Lower lobe of right lung (tissue), 2 donors: ENCODE measurements around the gene PIGU. TPM values are rescaled to one million over a fixed set of nuclear protein-coding genes. Genes with fewer than 3 reads are reported as not detected.
"Not testable (repeated sequence)": the region's sequence is repeated elsewhere in the genome, so short reads cannot be mapped to it uniquely, and the experiment has no call there.

ENCODE experiments used
- ATAC-seq, 2 donors: fragments of 200-7000 bp; cut with Tn5 transposase; one replicate each; pipeline ENCODE4 v1.9.1; 2020 to 2022; ENCODE audit warnings: mild to moderate bottlenecking in 2 of 2, moderate library complexity in 2 of 2
- DNase-seq: peaks from one replicate; pipeline ENCODE4 v3.0.0-alpha.2; 2020
- H3K27ac ChIP-seq: fragments of 200-600 bp; one replicate; pipeline ENCODE4 v1.8.0; 2022
- H3K27me3 ChIP-seq: fragments of 200-600 bp; one replicate; pipeline ENCODE4 v1.8.0; 2022; ENCODE audit warnings: low read depth
- H3K36me3 ChIP-seq: fragments of 200-600 bp; one replicate; pipeline ENCODE4 v1.8.0; 2022; ENCODE audit warnings: mild to moderate bottlenecking
- H3K4me1 ChIP-seq: fragments of 200-600 bp; one replicate; pipeline ENCODE4 v1.8.0; 2022
- H3K4me3 ChIP-seq: fragments of 200-600 bp; one replicate; pipeline ENCODE4 v1.8.0; 2022; ENCODE audit warnings: mild to moderate bottlenecking
- H3K9me3 ChIP-seq: fragments of 200-600 bp; one replicate; pipeline ENCODE4 v1.8.0; 2022
- CTCF ChIP-seq: fragments of 200-600 bp; IDR thresholded peaks from one replicate; pipeline ENCODE4 v1.8.0; 2022; ENCODE audit warnings: antibody characterized with exemption, mild to moderate bottlenecking
- intact Hi-C: fragments of 100-400 bp; cut with DNase I; formaldehyde crosslinking; loops from one replicate; pipeline ENCODE4 v1.11.0; 2022
- total RNA-seq: library from RNA; stranded (reverse); fragmentation: NEBNext Ultra II Directional; extraction: Animal tissue kit (Norgen Biotek cat#: 25700); gene quantifications from one replicate; pipeline ENCODE4 v1.2.1, GENCODE V29; 2021
- donor health status: DM: no; HTN: yes; CAD: no; lungs with severe emphysema.

PIGU gene
- total RNA-seq, 1 donor from 2014 or later = 13.8 TPM

GRCh38 chr20:34525342-34525708 is 151.6 kb downstream of the PIGU start:
- no peaks in the 10 kb centered on the region for H3K9me3 ChIP-seq
- intact Hi-C loops = no loop called here
- DNase-seq (no peak), ATAC-seq (no peak)
- H3K27me3 ChIP-seq = no peaks in the 10 kb centered on the region
- no peak for TF ChIP-seq CTCF
- H3K27ac ChIP-seq = peak overlapping the region; percentile 64
- H3K4me3 ChIP-seq = no peak overlapping the region
- peaks cover 75% of the 10 kb centered on the region for H3K4me1 ChIP-seq
- H3K36me3 ChIP-seq = peaks cover 60% of the 10 kb centered on the region

GRCh38 chr20:34524426-34524825 is 152.5 kb downstream of the PIGU start:
- DNase-seq = no peak
- Histone ChIP-seq H3K4me1 (peaks cover 66% of the 10 kb centered on the region), H3K27me3 (no peaks in the 10 kb centered on the region), H3K36me3 (peaks cover 57% of the 10 kb centered on the region), H3K9me3 (no peaks in the 10 kb centered on the region), H3K27ac (no peak overlapping the region), H3K4me3 (no peak overlapping the region)
- ATAC-seq = no peak
- intact Hi-C loops = no loop called here
- no peak for TF ChIP-seq CTCF

- Histone ChIP-seq H3K4me1 (peaks cover 58% of the 10 kb centered on the region), H3K9me3 (no peaks in the 10 kb centered on the region), H3K27ac (peak overlapping the region; percentile 8), H3K27me3 (no peaks in the 10 kb centered on the region), H3K4me3 (no peak overlapping the region), H3K36me3 (peaks cover 53% of the 10 kb centered on the region)
- TF ChIP-seq CTCF = peak; percentile 44
- intact Hi-C loops = no loop called here
- peak; percentile 29 to 46 for ATAC-seq
- no peak for DNase-seq
These were observed 153.7 kb downstream of the PIGU start for GRCh38 chr20:34522969-34523871.

GRCh38 chr20:34519841-34520240 is 157.1 kb downstream of the PIGU start:
- H3K4me3 ChIP-seq, DNase-seq, ATAC-seq, H3K27ac ChIP-seq, intact Hi-C loops, H3K9me3 ChIP-seq, H3K27me3 ChIP-seq: not testable (repeated sequence)
- H3K4me1 ChIP-seq = peaks cover 52% of the 10 kb centered on the region
- H3K36me3 ChIP-seq = peaks cover 34% of the 10 kb centered on the region

GRCh38 chr20:34518863-34519262 is 158.0 kb downstream of the PIGU start:
- H3K36me3 ChIP-seq = peaks cover 29% of the 10 kb centered on the region
- H3K9me3 ChIP-seq, DNase-seq, intact Hi-C loops, H3K4me3 ChIP-seq, H3K27me3 ChIP-seq, ATAC-seq, H3K27ac ChIP-seq: not testable (repeated sequence)
- H3K4me1 ChIP-seq = peaks cover 49% of the 10 kb centered on the region

GRCh38 chr20:34517114-34517505 is 159.8 kb downstream of the PIGU start:
- H3K36me3 ChIP-seq = peaks cover 29% of the 10 kb centered on the region
- intact Hi-C loops = no loop called here
- peak overlapping the region; percentile 95 for H3K27ac ChIP-seq
- no peak for TF ChIP-seq CTCF
- peak overlapping the region; percentile 71 for H3K4me3 ChIP-seq
- DNase-seq = no peak
- no peak for ATAC-seq
- no peaks in the 10 kb centered on the region for H3K9me3 ChIP-seq
- peaks cover 47% of the 10 kb centered on the region for H3K4me1 ChIP-seq
- no peaks in the 10 kb centered on the region for H3K27me3 ChIP-seq
